Caco-2 (cell line): ENCODE data around the gene KRIT1. TPM values are rescaled to one million over a fixed set of nuclear protein-coding genes. Genes with fewer than 3 reads are reported as not detected.
A peak's percentile ranks its signal among the peaks of the same experiment; 100 is the strongest.

Source experiments
- BruUV-seq: library from RNA; stranded (reverse); fragments of 400-500 nt; replicated peaks from 2 replicates; lab custom pipeline; 2021; lab: Mats Ljungman, UMichigan
- CTCF ChIA-PET: fragments of 300-600 bp; sonication (Branson Sonifier 250); formaldehyde crosslinking; loops from one replicate; lab custom pipeline; 2022; ENCODE audit warnings: antibody characterized with exemption; lab: Charles Lee
- POLR2A ChIA-PET: fragments of 300-600 bp; sonication (Branson Sonifier 250); formaldehyde crosslinking; loops from one replicate; lab custom pipeline; 2022; ENCODE audit warnings: antibody characterized with exemption; lab: Charles Lee
- DNase-seq, 2 experiments: peaks; one replicate each; pipeline versions ENCODE4 v3.0.0 to v3.0.0-alpha.2; 2020 to 2022
- H3K27me3 ChIP-seq: replicated peaks from 2 replicates; pipeline ENCODE4 v1.6.0; 2011; ENCODE audit warnings: low read length; ENCODE audit not compliant: control insufficient read depth, insufficient read depth
- H3K36me3 ChIP-seq: 2 replicates; pipeline ENCODE4 v1.5.1; 2011; ENCODE audit warnings: low read length; ENCODE audit not compliant: control insufficient read depth, insufficient read depth
- H3K4me1 ChIP-seq: fragments of 250-450 bp; sonication (Bioruptor Pico); 2 replicates; pipeline ENCODE4 v1.5.1; 2020; ENCODE audit warnings: mild to moderate bottlenecking
- H3K4me3 ChIP-seq: 2 replicates; pipeline ENCODE4 v1.5.1; 2011; ENCODE audit warnings: low read depth, mild to moderate bottlenecking, control low read depth, low read length
- H3K9me3 ChIP-seq: fragments of 250-450 bp; sonication (Bioruptor Pico); 2 replicates; pipeline ENCODE4 v1.5.1; 2020; ENCODE audit warnings: mild to moderate bottlenecking, moderate library complexity
- H3K27ac Mint-ChIP-seq: one replicate; pipeline ENCODE4 v1.8.0; 2022; ENCODE audit warnings: mixed read lengths; ENCODE audit not compliant: unreplicated experiment
- H3K27me3 Mint-ChIP-seq: one replicate; pipeline ENCODE4 v1.8.0; 2022; ENCODE audit warnings: mixed read lengths; ENCODE audit not compliant: insufficient read depth, unreplicated experiment
- H3K36me3 Mint-ChIP-seq: one replicate; pipeline ENCODE4 v1.8.0; 2022; ENCODE audit warnings: mild to moderate bottlenecking, mixed read lengths; ENCODE audit not compliant: insufficient read depth, unreplicated experiment
- H3K4me1 Mint-ChIP-seq: one replicate; pipeline ENCODE4 v1.8.0; 2022; ENCODE audit warnings: low read depth, mixed read lengths; ENCODE audit not compliant: unreplicated experiment
- H3K4me3 Mint-ChIP-seq: one replicate; pipeline ENCODE4 v1.8.0; 2022; ENCODE audit warnings: mild to moderate bottlenecking, moderate library complexity, mixed read lengths; ENCODE audit not compliant: unreplicated experiment
- H3K9me3 Mint-ChIP-seq: one replicate; pipeline ENCODE4 v1.8.0; 2022; ENCODE audit warnings: mixed read lengths; ENCODE audit not compliant: unreplicated experiment
- CTCF ChIP-seq, 2 experiments: fragments of 200-600 bp in 1 of 2; IDR thresholded peaks; 1 replicate in 1 of 2; 2 replicates in 1 of 2; pipeline versions ENCODE4 v1.5.1 to v1.8.0; 2011 to 2022; ENCODE audit warnings: antibody characterized with exemption in 1 of 2, control low read depth in 1 of 2, inconsistent platforms in 1 of 2, low read depth in 1 of 2, low read length in 1 of 2, mild to moderate bottlenecking in 1 of 2, moderate library complexity in 1 of 2; ENCODE audit not compliant: insufficient read depth in 1 of 2, severe bottlenecking in 1 of 2, unreplicated experiment in 1 of 2
- intact Hi-C: fragments of 100-400 bp; cut with micrococcal nuclease; formaldehyde crosslinking; loops from one replicate; pipeline ENCODE4 v1.10.0; 2022; ENCODE audit not compliant: unreplicated experiment
- total RNA-seq: library from RNA; stranded (reverse); gene quantifications from 2 replicates; pipeline ENCODE4 v1.2.3, GENCODE V29; 2022

The KRIT1 gene
- total RNA-seq, 1 experiment from 2014 or later, result 54.4 TPM

- peaks cover 16% of the 10 kb centered on the region for H3K4me1 ChIP-seq
- no TSS peak for BruUV-seq
- intact Hi-C loops, result loop anchor here (1.0 to 10.0 kb wide), 3 partner anchors 86 to 262 kb away; partner anchors contain the start of gene GATAD1
- Mint-ChIP-seq H3K36me3 (peaks cover 14% of the 10 kb centered on the region), H3K4me1 (peaks cover 13% of the 10 kb centered on the region), H3K9me3 (no peaks in the 10 kb centered on the region), H3K4me3 (peak overlapping the region; percentile 98), H3K27ac (peak overlapping the region; percentile 99), H3K27me3 (no peaks in the 10 kb centered on the region)
- H3K4me3 ChIP-seq, result peak overlapping the region; percentile 94
- ChIA-PET POLR2A (interaction anchor here (0.5 to 2.6 kb wide), 8 partner anchors 12 to 344 kb away, joined by 3 to 24 read pairs (median 4); partner anchors contain the start of genes CYP51A1, GATAD1, PEX1 and RBM48), CTCF (interaction anchor here (1.1 to 2.4 kb wide), 3 partner anchors 112 to 201 kb away, joined by 3 to 25 read pairs (median 6); partner anchors contain the start of genes CYP51A1 and GATAD1)
- H3K9me3 ChIP-seq, result no peaks in the 10 kb centered on the region
- H3K36me3 ChIP-seq, result peaks cover 1% of the 10 kb centered on the region; the same call in 1 of the 2 replicates
- no peaks in the 10 kb centered on the region for H3K27me3 ChIP-seq
- no peak for TF ChIP-seq CTCF (IDR thresholded peaks at IDR 0.05; ENCODE audit: insufficient read depth in 1 of 2, low read depth in 1 of 2, low read length in 1 of 2, severe bottlenecking in 1 of 2, unreplicated experiment in 1 of 2)
- peak in 1 of 2 experiments; percentile 52 for DNase-seq
Measured at GRCh38 chr7:92246360-92247101, 817 bp upstream of the KRIT1 start.

GRCh38 chr7:92244808-92245486 lies 767 bp downstream of the KRIT1 start:
- H3K27me3 ChIP-seq, result no peaks in the 10 kb centered on the region
- peak overlapping the region; percentile 99 for H3K27ac Mint-ChIP-seq
- POLR2A ChIA-PET, result interaction anchor here (0.9 to 2.6 kb wide), 4 partner anchors 11 to 203 kb away, joined by 3 to 24 read pairs (median 4); partner anchors contain the start of genes CYP51A1 and GATAD1
- TF ChIP-seq CTCF (IDR thresholded peaks at IDR 0.05; ENCODE audit: insufficient read depth in 1 of 2, low read depth in 1 of 2, low read length in 1 of 2, severe bottlenecking in 1 of 2, unreplicated experiment in 1 of 2), result no peak
- no peaks in the 10 kb centered on the region for H3K9me3 ChIP-seq
- H3K4me1 Mint-ChIP-seq, result peaks cover 13% of the 10 kb centered on the region
- BruUV-seq, result TSS peak; percentile 44
- H3K4me1 ChIP-seq, result peaks cover 16% of the 10 kb centered on the region
- peaks cover 22% of the 10 kb centered on the region for H3K36me3 Mint-ChIP-seq
- peak overlapping the region; percentile 94 for H3K4me3 ChIP-seq
- peak overlapping the region; percentile 98 for H3K4me3 Mint-ChIP-seq
- DNase-seq, result peak in 1 of 2 experiments; percentile 5
- CTCF ChIA-PET, result interaction anchor here (1.1 to 2.4 kb wide), 3 partner anchors 110 to 203 kb away, joined by 3 to 25 read pairs (median 6); partner anchors contain the start of genes CYP51A1 and GATAD1
- H3K36me3 ChIP-seq, result peaks cover 1% of the 10 kb centered on the region; the same call in 1 of the 2 replicates
- H3K27me3 Mint-ChIP-seq, result no peaks in the 10 kb centered on the region
- intact Hi-C loops, result loop anchor here (1.0 to 10.0 kb wide), 3 partner anchors 87 to 260 kb away; partner anchors contain the start of gene CYP51A1
- H3K9me3 Mint-ChIP-seq, result no peaks in the 10 kb centered on the region

GRCh38 chr7:92242972-92243371 lies 2.7 kb downstream of the KRIT1 start:
- Histone ChIP-seq H3K4me1 (peaks cover 16% of the 10 kb centered on the region), H3K27me3 (no peaks in the 10 kb centered on the region), H3K4me3 (no peak overlapping the region), H3K36me3 (peaks cover 1% of the 10 kb centered on the region; the same call in 1 of the 2 replicates), H3K9me3 (no peaks in the 10 kb centered on the region)
- H3K4me1 Mint-ChIP-seq, result peaks cover 9% of the 10 kb centered on the region
- no peak overlapping the region for H3K4me3 Mint-ChIP-seq
- ChIA-PET POLR2A (no interaction called here), CTCF (no interaction called here)
- no peaks in the 10 kb centered on the region for H3K27me3 Mint-ChIP-seq
- TF ChIP-seq CTCF (IDR thresholded peaks at IDR 0.05; ENCODE audit: insufficient read depth in 1 of 2, low read depth in 1 of 2, low read length in 1 of 2, severe bottlenecking in 1 of 2, unreplicated experiment in 1 of 2), result no peak
- BruUV-seq, result no TSS peak
- no peaks in the 10 kb centered on the region for H3K9me3 Mint-ChIP-seq
- no peak for DNase-seq
- peaks cover 32% of the 10 kb centered on the region for H3K36me3 Mint-ChIP-seq
- intact Hi-C loops, result loop anchor here (10.0 kb wide), 1 partner anchor 258 kb away; no protein-coding TSS in a partner anchor
- no peak overlapping the region for H3K27ac Mint-ChIP-seq
